Fibroblast of pulmonary artery (primary cell): ENCODE measurements around the gene LCOR.

Experiments
- DNase-seq: peaks from one replicate; pipeline ENCODE4 v3.0.0-alpha.2; 2010; ENCODE audit warnings: low read depth
- H3K4me3 ChIP-seq: replicated peaks from 2 replicates; pipeline ENCODE4 v1.5.1; 2011; ENCODE audit warnings: low read depth, mild to moderate bottlenecking, control low read depth, low read length, moderate library complexity
- TF ChIP-seq, protein P1 (sequence below): IDR thresholded peaks from 2 replicates; pipeline ENCODE4 v1.5.1; 2011; ENCODE audit warnings: mild to moderate bottlenecking, control low read depth, low read length, inconsistent platforms; ENCODE audit errors: missing control alignments

Gene LCOR

DNA sequence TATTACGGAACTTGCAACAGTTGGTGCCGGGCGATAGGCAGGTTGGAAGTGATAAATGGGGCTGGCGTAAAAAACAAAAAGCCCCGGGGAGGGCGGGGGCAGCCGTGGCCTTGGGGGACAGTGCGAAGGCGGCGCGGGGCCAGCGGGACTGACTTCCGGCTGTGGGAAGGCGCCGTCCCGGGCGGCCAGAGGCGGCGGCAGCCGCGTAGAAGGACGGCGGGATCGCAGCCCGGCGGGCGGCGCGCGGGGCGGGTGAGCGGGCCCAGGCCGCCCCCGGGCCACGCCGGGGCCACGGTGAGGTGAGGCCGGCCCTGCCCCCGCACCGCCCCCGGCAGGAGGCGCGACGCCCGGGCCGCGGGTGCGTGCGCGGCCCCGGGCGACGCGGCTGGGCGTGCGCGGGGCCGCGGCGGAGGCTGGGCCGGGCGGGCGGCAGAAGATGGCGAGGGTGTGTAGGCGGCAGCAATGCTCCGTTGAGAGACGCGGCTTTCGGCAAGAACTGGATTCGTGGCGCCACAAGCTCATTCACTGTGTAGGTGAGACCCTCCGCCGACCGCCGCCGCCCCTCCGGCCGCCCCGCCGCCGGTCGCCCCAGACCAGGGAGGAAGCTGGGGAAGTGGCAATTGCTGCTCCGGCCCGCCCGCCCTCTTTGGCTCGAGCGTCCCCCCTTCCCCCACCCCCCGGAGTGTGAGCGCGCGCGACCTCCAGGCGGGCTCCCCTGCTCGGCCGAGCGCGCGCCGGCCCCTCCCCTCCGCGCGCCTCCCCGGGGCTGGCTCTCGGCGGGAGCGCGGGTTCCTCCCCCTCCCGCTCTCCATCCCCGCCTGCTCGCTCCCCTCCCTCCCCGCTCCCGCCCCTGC, at the start of gene LCOR:
Gene LCOR (plus strand): TSS at position 432 of the 854 bp plus-strand sequence. CDS start 116,760 bp downstream, outside the sequence.
- H3K4me3 ChIP-seq, result peak within 1 kb of the TSS; percentile 77
- peak; percentile 93 for DNase-seq
- TF ChIP-seq, protein P1, sequence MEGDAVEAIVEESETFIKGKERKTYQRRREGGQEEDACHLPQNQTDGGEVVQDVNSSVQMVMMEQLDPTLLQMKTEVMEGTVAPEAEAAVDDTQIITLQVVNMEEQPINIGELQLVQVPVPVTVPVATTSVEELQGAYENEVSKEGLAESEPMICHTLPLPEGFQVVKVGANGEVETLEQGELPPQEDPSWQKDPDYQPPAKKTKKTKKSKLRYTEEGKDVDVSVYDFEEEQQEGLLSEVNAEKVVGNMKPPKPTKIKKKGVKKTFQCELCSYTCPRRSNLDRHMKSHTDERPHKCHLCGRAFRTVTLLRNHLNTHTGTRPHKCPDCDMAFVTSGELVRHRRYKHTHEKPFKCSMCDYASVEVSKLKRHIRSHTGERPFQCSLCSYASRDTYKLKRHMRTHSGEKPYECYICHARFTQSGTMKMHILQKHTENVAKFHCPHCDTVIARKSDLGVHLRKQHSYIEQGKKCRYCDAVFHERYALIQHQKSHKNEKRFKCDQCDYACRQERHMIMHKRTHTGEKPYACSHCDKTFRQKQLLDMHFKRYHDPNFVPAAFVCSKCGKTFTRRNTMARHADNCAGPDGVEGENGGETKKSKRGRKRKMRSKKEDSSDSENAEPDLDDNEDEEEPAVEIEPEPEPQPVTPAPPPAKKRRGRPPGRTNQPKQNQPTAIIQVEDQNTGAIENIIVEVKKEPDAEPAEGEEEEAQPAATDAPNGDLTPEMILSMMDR, result no peak

DNA sequence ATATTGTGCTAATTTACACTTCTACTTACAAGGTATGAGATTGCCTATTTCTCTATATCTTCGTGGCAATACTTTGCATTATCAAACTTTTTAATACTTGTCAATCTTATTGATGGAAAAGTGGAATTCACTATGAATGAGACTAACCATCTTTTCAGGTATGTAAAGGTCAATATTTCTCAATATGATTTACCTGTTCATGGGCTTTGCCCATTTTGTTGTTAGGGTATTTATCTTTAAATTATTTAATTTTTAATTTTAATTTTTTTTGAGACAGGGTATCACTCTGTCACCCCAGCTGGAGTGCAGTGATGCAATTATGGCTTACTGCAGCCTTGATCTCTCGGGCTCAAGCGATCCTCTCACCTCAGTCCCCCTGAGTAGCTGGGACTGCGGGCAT, 47.8 kb upstream of the LCOR start:
- DNase-seq, result no peak
- TF ChIP-seq, protein P1, result no peak
- no peak overlapping the region for H3K4me3 ChIP-seq

DNA sequence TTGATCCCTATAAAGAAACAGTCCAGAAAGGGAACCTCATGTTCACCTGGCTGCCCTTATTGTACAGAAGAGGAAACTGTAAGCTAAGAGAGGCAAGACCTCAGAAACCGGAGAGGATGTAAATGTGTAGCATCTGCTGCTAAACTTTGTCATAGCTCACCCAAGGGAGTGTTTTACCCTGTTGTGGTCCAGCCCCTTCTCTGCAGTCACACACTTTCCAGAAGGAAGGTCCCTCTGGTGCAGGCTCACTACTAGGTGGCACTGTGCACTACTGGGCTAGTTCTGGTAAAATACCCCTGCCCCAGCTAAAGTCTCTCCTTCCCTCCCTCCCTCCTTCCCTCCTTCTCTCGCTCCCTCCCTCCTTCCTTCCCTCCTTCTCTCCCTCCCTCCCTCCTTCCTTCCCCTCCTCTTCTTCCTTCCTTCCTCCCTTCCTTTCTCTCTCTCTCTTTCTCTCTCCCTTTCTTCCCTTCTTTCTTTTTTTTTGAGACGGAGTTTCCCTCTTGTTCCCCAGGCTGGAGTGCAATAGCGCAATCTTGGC, 42.5 kb upstream of the LCOR start:
- no peak for DNase-seq

DNA sequence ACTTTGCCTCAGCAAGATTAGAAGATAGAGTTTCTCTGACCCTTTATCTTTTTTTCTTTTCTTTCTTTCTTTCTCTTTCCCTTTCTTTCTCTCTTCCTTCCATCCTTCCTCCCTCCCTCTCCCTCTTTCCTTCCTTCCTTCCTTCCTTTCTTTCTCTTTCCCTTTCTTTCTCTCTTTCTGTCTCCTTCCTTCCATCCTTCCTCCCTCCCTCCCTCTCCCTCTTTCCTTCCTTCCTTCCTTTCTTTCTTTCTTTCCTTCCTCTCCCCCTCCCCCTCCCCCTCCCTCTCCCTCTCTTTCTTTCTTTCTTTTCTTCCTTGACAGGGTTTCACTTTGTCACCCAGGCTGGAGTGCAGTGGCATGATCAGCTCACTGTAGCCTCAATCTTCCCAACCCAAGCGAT, 40.2 kb upstream of the LCOR start:
- DNase-seq, result no peak
- no peak overlapping the region for H3K4me3 ChIP-seq
- TF ChIP-seq, protein P1, result no peak

More for the DNA sequence above, 42.5 kb upstream of the LCOR start:
- TF ChIP-seq, protein P1, result no peak
- H3K4me3 ChIP-seq, result no peak overlapping the region

DNA sequence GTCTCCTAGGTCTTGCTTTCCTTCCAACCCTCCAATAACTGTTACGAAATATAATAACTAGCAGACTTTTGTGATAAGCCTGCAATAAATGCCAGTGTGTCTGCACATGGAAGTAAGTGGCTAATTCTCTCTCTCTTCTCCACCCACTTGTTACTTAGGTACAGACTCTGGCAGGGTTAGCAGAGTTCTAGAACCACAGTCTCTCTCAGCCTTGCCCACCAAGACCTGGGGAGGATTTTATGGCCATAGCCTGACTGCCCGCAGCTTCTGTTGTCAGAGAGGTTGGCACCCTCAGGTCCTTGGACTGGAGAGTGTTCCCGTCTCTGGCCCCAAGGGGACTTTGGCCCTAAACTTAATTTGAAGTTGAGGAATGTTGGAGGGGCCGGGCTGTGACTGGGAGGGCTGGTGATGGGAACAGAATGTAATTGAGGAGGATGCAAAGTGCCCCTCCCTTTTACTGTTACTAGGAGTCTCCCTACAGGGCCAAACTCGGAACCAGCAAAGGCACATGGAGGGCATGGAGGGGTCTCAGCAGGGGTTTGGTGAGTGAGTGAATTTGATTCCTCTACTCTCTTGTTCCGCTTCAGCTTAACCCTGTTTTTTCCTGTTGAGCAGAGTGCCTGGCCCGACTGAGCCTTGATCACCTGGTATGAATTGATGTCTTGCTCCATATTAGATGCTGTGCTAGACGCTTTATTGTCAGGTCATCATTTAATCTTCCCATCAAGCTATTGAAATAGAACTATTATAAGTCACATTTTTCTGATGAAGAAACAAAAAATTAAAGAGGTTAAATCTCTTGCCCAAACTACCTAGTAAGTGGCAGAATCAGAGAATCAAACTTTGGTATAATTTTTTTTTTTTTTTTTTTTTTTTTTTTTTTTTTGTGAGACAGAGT, 37.0 kb upstream of the LCOR start:
- TF ChIP-seq, protein P1, result no peak
- DNase-seq, result peak; percentile 3
- no peak overlapping the region for H3K4me3 ChIP-seq

DNA sequence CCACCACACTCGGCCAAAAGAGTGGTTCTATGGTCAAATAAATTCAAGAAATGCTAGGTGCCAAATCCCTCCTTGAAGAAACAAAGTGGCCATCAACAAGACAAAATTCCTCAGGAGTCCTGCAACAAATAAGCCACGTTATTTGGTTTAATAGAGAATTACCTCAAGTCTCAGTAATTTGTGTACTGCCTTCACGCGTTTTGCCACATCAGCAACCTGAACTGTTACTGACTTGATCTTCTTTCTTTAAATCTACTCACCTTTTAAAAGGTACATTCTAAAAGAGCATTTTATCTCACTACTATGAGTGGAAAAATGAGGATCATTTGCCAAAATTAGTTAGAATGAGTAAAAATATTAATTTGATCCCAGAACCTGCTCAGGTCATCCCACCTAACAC, 34.6 kb upstream of the LCOR start:
- H3K4me3 ChIP-seq, result no peak overlapping the region
- no peak for DNase-seq
- TF ChIP-seq, protein P1, result no peak
